Pulmonary artery endothelial cell (primary cell): ENCODE measurements around the gene PATE1. TPM values are rescaled to one million over a fixed set of nuclear protein-coding genes. Genes with fewer than 3 reads are reported as not detected.

Source experiments
- DNase-seq: peaks from one replicate; pipeline ENCODE4 v3.0.0-alpha.2; 2011; ENCODE audit warnings: low read depth, low spot score
- total RNA-seq: library from RNA; depleted of rRNA; stranded (reverse); fragments of >200 nt; gene quantifications from 2 replicates; pipeline ENCODE4 v1.2.3, GENCODE V29; 2014

PATE1 gene
- total RNA-seq, 1 donor from 2014 or later = not detected

DNA sequence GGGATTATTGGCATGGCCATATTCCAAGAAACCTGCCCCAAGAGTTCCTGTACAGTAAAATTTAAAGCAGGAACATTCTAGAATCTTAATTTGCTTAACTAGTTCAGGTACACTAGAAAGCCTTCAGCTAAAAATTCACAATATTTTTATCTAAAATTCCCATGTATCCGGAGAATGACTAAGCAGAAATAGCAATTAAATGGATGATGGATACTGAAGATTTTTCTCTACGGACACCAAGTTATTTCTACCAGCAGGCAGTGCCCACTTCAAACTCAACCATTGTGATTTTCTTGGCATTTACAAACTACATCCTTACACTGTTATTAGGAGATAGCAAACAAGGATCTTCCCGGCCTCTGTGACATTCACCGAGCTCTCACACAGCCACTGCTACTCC lies 44.7 kb downstream of the PATE1 start:
- no peak for DNase-seq

DNA sequence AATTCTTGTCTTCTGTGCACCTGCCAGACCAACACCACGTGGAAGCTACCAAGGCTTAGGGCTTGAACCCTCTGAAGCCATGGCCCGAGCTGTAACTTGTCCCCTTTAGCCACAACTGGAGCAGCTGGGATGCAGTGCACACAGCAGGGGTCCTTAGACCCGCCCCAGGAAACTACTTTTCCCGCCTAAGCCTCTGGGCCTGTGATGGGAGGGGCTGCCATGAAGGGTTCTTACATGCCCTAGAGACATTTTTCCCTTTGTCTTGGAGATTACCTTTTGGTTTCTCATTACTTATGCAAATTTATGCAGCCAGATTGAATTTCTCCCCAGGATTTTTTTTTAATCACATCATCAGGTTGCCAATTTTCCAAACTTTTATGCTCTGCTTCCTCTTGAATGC lies 51.6 kb downstream of the PATE1 start:
- DNase-seq = no peak

Other genes with a start within 250 kb of the PATE1 start
- gene EI24, start 176.8 kb upstream of the PATE1 start, total RNA-seq = 173 and 185 TPM in 2 replicates
- gene STT3A, start 153.4 kb upstream of the PATE1 start, total RNA-seq = 234 and 366 TPM in 2 replicates
- 36.1 and 56.6 TPM in 2 replicates for gene CHEK1, start 121.1 kb upstream of the PATE1 start, total RNA-seq
- gene ACRV1, start 65.4 kb upstream of the PATE1 start, total RNA-seq = not detected in 2 replicates
- 0.07 and 0.28 TPM in 2 replicates for gene PATE2, start 32.5 kb downstream of the PATE1 start, total RNA-seq
- gene PATE3, start 41.8 kb downstream of the PATE1 start, total RNA-seq = not detected in 2 replicates
- gene PATE4, start 87.0 kb downstream of the PATE1 start, total RNA-seq = not detected in 2 replicates
- 8.6 and 12.4 TPM in 2 replicates for gene HYLS1, start 141.4 kb downstream of the PATE1 start, total RNA-seq
- gene PUS3, start 156.9 kb downstream of the PATE1 start, total RNA-seq = 13.9 and 14.4 TPM in 2 replicates
- gene DDX25, start 158.2 kb downstream of the PATE1 start, total RNA-seq = not detected in 2 replicates
- not detected in 2 replicates for gene VSIG10L2, start 199.8 kb downstream of the PATE1 start, total RNA-seq